ENCODE results near the gene PRKCA.
"Not testable (repeated sequence)": the region's sequence is repeated elsewhere in the genome, so short reads cannot be mapped to it uniquely, and the experiment has no call there.

PRKCA gene

GRCh38 chr17:66392783-66393437 is 90.5 kb downstream of the PRKCA start:
- DNase-seq: peak; percentile 40

- DNase-seq: no peak
These were observed 93.5 kb downstream of the PRKCA start for GRCh38 chr17:66395961-66396360.

DNA sequence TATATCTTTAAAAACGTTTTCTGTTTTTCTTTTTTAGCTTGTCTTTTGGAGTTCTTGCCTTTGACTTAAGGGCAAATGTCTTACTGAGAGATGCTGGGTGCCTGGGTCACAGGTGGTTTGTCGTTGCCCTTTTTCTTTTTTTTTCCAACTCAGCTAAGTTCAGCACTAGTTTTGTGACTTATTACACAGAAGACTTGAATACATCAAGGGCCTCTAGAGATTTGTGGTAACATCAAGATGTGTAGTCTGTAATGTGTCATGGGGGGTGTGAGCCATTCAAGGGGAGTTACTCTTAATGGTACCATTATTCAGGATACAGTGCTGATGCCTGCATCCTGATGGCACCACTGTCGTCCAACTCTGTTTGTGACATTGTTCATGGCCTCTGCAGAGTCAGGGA is 95.1 kb downstream of the PRKCA start:
- no peak for DNase-seq

- no peak for DNase-seq
These were observed 95.6 kb downstream of the PRKCA start for GRCh38 chr17:66398059-66398458.

GRCh38 chr17:66398617-66399016 is 96.2 kb downstream of the PRKCA start:
- DNase-seq: no peak

DNA sequence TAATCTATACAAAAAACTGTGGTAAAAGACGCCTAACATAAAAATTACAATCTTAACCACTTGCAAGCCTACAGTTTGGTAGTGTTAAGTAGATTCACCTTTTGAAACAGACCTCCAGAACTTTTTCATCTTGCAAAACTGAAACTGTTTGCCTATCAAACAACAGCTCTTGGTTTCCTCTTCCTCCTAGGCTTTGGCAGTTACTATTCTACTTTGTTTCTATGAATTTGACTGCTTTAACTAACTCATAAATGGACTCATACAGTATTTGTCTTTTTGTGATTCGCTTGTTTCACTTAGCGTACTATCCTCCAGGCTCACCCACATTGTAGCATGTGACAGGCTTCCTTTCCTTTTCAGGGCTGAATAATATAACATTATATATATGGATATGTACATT is 97.0 kb downstream of the PRKCA start:
- no peak for DNase-seq

DNA sequence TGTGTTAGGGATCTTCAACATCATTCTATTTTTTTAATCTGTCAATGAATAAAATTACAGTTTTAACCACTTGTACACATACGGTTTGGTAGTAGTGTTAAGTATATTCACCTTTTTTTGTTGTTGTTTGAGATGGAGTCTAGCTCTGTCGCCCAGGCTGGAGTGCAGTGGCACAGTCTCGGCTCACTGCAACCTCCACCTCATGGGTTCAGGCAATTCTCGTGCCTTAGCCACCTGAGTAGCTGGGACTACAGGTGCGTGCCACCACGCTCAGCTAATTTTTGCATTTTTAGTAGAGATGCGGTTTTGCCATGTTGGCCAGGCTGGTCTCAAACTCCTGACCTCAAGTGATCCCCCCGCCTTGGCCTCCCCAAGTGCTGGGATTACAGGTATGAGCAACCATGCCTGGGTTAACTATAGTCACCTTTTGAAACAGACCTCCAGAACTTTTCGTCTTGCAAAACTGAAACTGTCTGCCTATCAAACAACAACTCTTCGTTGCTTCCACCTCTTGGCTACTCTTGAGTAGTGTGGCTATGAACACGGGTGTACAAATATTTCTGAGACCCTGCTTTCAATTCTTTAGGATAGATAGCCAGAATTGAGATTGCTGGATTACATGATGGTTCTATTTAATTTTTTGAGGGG is 97.8 kb downstream of the PRKCA start:
- not testable (repeated sequence) for DNase-seq

DNA sequence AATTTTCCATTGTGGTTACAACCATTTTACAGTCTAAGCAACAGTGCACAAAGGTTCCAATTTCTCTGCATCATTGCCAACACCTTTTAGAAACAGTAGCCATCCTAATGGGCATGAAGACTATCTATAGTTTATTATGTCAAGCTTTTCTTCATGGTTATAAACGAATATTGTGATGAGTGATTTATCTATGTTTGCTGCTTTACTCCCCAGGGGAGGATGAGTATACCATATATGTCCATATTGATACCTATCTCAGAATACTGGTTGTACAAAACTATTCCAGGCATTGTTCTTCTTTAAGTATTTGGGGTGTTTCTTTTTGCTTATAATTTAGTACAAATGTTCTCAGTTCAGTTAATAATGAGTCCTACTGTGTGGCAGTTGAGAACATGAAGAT is 98.3 kb downstream of the PRKCA start:
- DNase-seq: no peak

GRCh38 chr17:66401364-66401763 is 99.0 kb downstream of the PRKCA start:
- DNase-seq: no peak

GRCh38 chr17:66403846-66404556 is 101.6 kb downstream of the PRKCA start:
- no peak for DNase-seq

DNA sequence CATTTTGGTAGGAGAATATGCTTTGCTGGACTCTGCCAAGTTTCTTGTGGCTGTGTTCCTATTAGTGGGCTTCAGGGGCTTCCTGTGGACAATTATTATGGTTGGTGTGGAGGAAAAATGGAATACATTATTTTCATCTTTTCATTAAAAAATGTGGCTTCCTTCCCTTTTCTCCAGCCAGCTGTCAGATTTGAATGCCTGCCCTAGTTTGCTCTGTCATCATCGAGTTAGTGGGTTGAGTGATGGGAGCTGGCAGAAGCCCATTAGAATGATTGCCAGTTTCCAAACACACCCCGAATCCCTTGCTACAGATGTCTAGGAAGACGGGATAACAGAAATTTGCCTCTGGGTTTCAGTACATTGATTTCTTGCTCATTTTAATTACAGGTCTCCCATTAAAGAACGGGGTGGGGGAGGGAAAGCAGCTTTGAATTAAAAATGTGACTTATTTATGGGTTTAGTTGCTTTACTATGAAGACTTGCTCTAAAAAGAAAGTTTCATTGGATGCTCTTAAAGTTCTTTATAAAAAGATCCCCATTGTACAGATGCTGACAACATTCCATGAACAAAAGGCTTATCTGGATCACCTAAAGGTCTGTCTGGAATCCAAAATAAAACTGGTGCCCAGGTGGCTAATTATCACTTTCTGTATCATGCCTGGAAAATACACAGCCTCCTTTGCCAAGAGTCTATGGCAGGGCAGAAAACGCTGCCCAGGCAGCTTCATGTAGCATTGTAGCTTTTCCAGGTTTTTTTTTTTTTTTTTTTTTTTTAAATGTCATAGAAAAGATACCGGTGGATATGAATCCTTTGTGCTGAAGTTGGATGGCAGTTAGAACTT is 103.6 kb downstream of the PRKCA start:
- DNase-seq: peak; percentile 58

- DNase-seq: no peak
These were observed 104.6 kb downstream of the PRKCA start for GRCh38 chr17:66406701-66407644.

- no peak for DNase-seq
These were observed 105.5 kb downstream of the PRKCA start for GRCh38 chr17:66407864-66408263.

GRCh38 chr17:66411520-66411919 is 109.1 kb downstream of the PRKCA start:
- DNase-seq: no peak

DNA sequence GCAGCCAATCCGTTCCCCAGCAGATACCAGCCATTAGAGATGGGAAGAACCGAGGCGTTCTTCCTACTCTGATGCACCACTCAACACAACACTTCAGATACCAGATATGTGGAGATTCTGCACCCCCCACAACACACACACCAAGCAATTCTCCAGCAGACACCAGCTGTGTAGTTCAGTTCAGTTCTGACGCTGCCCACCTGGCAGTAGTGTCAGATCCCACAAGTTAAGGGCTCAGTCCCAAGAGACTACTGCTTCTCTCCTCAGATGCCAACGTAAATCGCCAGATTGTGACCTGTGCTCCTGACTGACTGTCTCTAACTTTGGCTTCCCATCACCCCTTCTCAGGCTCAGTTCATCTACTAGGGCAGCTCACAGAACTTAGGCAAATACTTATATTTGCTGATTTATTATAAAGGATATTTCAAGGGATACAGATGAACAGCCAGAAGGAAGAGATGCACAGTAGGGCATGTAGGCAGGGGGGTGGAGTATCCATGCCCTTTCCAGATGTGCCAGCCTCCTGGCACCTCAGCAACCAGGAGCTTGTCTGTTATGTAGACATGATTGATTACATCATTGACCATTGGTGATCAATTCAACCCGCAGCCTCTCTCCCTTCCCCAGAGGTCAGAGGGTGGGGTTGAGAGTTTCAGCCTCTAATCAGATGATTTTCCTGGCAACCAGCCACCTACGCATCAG is 110.6 kb downstream of the PRKCA start:
- DNase-seq: no peak

DNA sequence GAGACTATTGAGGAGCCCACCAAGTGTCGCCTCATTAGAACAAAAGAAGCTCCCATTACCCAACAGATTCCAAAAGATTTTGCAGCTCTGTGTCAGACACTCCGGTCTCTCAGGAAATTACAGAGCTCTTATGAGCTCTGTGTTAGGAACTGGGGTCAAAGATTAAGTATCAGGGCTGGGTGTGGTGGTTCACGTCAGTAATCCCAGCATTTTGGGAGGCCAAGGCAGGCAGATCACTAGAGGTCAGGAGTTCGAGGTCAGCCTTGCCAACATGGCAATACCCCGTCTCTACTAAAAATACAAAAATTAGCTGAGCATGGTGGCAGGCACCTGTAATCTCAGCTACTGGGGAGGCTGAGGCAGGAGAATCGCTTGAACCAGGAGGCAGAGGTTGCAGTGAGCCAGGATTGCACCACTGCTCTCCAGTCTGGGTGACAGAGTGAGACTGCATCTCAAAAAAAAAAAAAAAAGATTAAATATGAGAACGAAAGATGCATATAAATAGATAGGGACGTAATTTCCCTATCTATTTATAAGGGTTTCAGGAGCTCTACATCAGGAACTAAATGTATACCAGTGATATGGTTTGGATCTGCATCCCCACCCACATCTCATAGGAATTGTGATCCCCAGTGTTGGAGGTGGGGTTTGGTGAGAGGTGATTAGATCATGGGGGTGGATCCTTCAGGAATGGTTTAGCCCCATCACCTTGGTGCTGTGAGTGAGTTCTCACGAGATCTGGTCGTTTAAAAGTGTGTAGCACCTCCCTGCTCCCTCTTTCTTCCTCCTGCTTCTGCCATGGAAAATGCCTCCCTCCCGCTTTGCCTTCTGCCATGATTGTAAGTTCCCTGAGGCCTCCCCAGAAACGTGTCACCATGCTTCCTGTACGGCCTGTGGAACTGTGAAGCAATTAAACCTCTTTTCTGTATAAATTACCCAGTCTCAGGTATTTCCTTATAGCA is 111.4 kb downstream of the PRKCA start:
- DNase-seq: no peak

- DNase-seq: no peak
These were observed 112.3 kb downstream of the PRKCA start for GRCh38 chr17:66414561-66415175.

GRCh38 chr17:66415366-66416206 is 113.2 kb downstream of the PRKCA start:
- DNase-seq: no peak

Data from NCI-H1092 (cell line).